Measurements from ENCODE around the gene LGR6. TPM values are rescaled to one million over a fixed set of nuclear protein-coding genes. Genes with fewer than 3 reads are reported as not detected.
A peak's percentile ranks its signal among the peaks of the same experiment; 100 is the strongest.

The LGR6 gene
- total RNA-seq, 1 experiment from 2014 or later = 0.56 TPM

DNA sequence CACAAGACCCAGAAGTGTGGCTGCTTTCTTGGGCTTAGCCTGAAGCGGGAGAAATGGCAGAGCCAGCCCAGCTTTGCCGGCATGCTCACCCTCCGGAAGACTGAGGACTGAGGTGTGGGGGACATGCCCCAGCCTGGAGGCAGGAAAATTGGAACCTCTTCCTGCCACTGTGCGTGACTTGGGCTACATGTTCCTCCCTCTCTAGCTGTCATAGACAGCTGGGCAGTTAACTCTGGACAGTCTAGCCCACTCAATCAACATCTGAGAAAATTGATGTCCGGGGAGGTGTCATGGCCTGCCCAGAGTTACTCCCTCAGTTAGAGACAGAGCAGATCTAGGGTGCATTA lies 88.4 kb downstream of the LGR6 start:
- Mint-ChIP-seq H3K36me3 (ENCODE audit: insufficient read depth, unreplicated experiment) (peaks cover 7% of the 10 kb centered on the region), H3K4me3 (ENCODE audit: unreplicated experiment) (no peak overlapping the region), H3K9me3 (ENCODE audit: unreplicated experiment) (no peaks in the 10 kb centered on the region), H3K27me3 (ENCODE audit: insufficient read depth, unreplicated experiment) (peaks cover under 1% of the 10 kb centered on the region), H3K27ac (ENCODE audit: low read depth, unreplicated experiment) (no peak overlapping the region), H3K4me1 (ENCODE audit: insufficient read depth, unreplicated experiment) (peaks cover 56% of the 10 kb centered on the region)
- DNase-seq (ENCODE audit: unreplicated experiment) = peak; percentile 45
- CTCF ChIA-PET = interaction anchor here (0.5 to 5.7 kb wide), 15 partner anchors 8 to 1111 kb away, joined by 3 to 47 read pairs (median 6); partner anchors contain the start of gene LGR6
- POLR2A ChIA-PET = interaction anchor here (1.0 to 6.3 kb wide), 8 partner anchors 9 to 66 kb away, joined by 3 to 68 read pairs (median 6); partner anchors contain the start of gene UBE2T
- intact Hi-C loops (cut with micrococcal nuclease) = loop anchor here (2.0 kb wide), 1 partner anchor 33 kb away; no protein-coding TSS in a partner anchor
- BruUV-seq (replicated peaks) = no TSS peak
- TF ChIP-seq, protein P1, sequence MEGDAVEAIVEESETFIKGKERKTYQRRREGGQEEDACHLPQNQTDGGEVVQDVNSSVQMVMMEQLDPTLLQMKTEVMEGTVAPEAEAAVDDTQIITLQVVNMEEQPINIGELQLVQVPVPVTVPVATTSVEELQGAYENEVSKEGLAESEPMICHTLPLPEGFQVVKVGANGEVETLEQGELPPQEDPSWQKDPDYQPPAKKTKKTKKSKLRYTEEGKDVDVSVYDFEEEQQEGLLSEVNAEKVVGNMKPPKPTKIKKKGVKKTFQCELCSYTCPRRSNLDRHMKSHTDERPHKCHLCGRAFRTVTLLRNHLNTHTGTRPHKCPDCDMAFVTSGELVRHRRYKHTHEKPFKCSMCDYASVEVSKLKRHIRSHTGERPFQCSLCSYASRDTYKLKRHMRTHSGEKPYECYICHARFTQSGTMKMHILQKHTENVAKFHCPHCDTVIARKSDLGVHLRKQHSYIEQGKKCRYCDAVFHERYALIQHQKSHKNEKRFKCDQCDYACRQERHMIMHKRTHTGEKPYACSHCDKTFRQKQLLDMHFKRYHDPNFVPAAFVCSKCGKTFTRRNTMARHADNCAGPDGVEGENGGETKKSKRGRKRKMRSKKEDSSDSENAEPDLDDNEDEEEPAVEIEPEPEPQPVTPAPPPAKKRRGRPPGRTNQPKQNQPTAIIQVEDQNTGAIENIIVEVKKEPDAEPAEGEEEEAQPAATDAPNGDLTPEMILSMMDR (IDR thresholded peaks at IDR 0.05; ENCODE audit: unreplicated experiment) = no peak

DNA sequence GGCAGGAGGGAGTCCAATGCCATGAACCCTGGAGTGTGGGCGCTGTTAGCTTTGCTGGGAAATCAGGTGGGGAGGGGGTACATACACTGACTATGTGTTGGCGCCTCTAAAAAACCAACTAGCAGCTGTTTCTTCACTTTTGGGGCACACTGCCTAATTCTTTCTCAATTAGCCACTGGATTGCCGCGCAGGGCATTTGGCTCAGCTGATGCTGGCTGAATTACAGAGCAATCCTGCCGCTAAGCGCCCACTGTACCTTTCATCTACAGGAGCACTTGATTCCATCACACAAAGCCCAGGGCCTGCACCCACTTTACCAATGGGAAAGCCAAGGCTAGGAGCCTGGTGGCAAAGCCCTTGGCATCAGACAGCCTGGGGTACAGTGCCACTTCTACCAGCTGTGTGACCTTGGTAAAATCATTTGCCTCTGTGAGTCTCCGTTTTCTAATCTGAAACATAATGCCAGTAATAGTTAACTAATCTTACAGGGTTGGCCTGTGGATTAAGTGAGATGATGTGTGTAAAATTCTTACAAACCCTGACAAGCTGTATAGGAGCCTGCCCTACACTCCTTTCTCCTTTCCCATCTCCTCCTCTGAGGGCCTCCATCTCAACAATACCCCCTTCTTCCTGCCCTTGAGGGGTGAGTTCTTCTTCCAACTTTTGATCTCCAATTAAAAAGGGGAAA lies 89.1 kb downstream of the LGR6 start:
- ChIA-PET POLR2A (interaction anchor here (0.6 to 6.3 kb wide), 25 partner anchors 8 to 399 kb away, joined by 3 to 68 read pairs (median 4); partner anchors contain the start of gene UBE2T), CTCF (interaction anchor here (0.6 to 5.7 kb wide), 13 partner anchors 8 to 397 kb away, joined by 3 to 47 read pairs (median 8); partner anchors contain the start of gene LGR6)
- peaks cover 56% of the 10 kb centered on the region for H3K4me1 Mint-ChIP-seq (ENCODE audit: insufficient read depth, unreplicated experiment)
- peaks cover 8% of the 10 kb centered on the region for H3K27me3 Mint-ChIP-seq (ENCODE audit: insufficient read depth, unreplicated experiment)
- peak; percentile 76 for DNase-seq (ENCODE audit: unreplicated experiment)
- peak overlapping the region; percentile 4 for H3K4me3 Mint-ChIP-seq (ENCODE audit: unreplicated experiment)
- no TSS peak for BruUV-seq (replicated peaks)
- H3K36me3 Mint-ChIP-seq (ENCODE audit: insufficient read depth, unreplicated experiment) = peaks cover 7% of the 10 kb centered on the region
- peak overlapping the region; percentile 82 for H3K27ac Mint-ChIP-seq (ENCODE audit: low read depth, unreplicated experiment)
- intact Hi-C loops (cut with micrococcal nuclease) = loop anchor here (2.0 kb wide), 1 partner anchor 32 kb away; no protein-coding TSS in a partner anchor
- no peaks in the 10 kb centered on the region for H3K9me3 Mint-ChIP-seq (ENCODE audit: unreplicated experiment)
- TF ChIP-seq, protein P1 (IDR thresholded peaks at IDR 0.05; ENCODE audit: unreplicated experiment) = no peak

DNA sequence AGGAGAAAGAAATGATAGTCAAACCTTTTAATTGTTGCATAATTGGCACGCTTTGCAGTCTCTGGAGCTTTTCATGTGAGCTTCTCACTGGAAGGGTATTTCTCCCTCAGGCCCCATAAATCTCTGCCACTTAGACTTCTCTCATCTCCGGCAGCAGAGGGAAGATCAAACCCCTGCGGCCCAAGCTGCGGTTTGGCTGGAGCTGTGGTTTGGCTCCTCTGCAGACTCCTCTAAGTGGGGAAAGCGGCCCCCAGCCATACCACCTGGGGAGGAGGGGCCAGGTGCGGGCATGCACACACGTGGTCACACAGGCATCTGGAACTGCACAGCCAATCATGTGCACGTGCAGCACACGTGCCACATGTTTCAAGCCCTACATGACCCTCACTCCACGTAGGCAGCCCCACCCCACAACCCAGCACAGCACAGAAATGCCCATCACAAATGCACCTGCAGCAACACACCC lies 89.8 kb downstream of the LGR6 start:
- H3K36me3 Mint-ChIP-seq (ENCODE audit: insufficient read depth, unreplicated experiment) = peaks cover 7% of the 10 kb centered on the region
- peak overlapping the region; percentile 82 for H3K27ac Mint-ChIP-seq (ENCODE audit: low read depth, unreplicated experiment)
- H3K4me3 Mint-ChIP-seq (ENCODE audit: unreplicated experiment) = peak overlapping the region; percentile 5
- peaks cover 14% of the 10 kb centered on the region for H3K27me3 Mint-ChIP-seq (ENCODE audit: insufficient read depth, unreplicated experiment)
- TF ChIP-seq, protein P1 (IDR thresholded peaks at IDR 0.05; ENCODE audit: unreplicated experiment) = no peak
- intact Hi-C loops (cut with micrococcal nuclease) = loop anchor here (2.0 kb wide), 1 partner anchor 31 kb away; no protein-coding TSS in a partner anchor
- H3K9me3 Mint-ChIP-seq (ENCODE audit: unreplicated experiment) = no peaks in the 10 kb centered on the region
- H3K4me1 Mint-ChIP-seq (ENCODE audit: insufficient read depth, unreplicated experiment) = peaks cover 56% of the 10 kb centered on the region
- DNase-seq (ENCODE audit: unreplicated experiment) = peak; percentile 100
- BruUV-seq (replicated peaks) = no TSS peak
- ChIA-PET POLR2A (interaction anchor here (0.6 to 6.3 kb wide), 28 partner anchors 8 to 400 kb away, joined by 3 to 68 read pairs (median 4); no protein-coding TSS in a partner anchor), CTCF (interaction anchor here (1.1 to 5.7 kb wide), 9 partner anchors 9 to 95 kb away, joined by 4 to 47 read pairs (median 12); partner anchors contain the start of gene LGR6)

GRCh38 chr1:202283991-202284390 lies 90.4 kb downstream of the LGR6 start:
- intact Hi-C loops (cut with micrococcal nuclease) = loop anchor here (1.0 to 2.0 kb wide), 2 partner anchors 8 to 31 kb away; no protein-coding TSS in a partner anchor
- H3K27me3 Mint-ChIP-seq (ENCODE audit: insufficient read depth, unreplicated experiment) = peaks cover 17% of the 10 kb centered on the region
- BruUV-seq (replicated peaks) = no TSS peak
- peaks cover 7% of the 10 kb centered on the region for H3K36me3 Mint-ChIP-seq (ENCODE audit: insufficient read depth, unreplicated experiment)
- H3K4me3 Mint-ChIP-seq (ENCODE audit: unreplicated experiment) = peak overlapping the region; percentile 5
- peak overlapping the region; percentile 82 for H3K27ac Mint-ChIP-seq (ENCODE audit: low read depth, unreplicated experiment)
- ChIA-PET CTCF (interaction anchor here (0.6 to 5.7 kb wide), 14 partner anchors 8 to 95 kb away, joined by 3 to 47 read pairs (median 4); partner anchors contain the start of gene LGR6), POLR2A (interaction anchor here (0.6 to 6.3 kb wide), 29 partner anchors 7 to 400 kb away, joined by 3 to 68 read pairs (median 4); partner anchors contain the start of gene PPP1R12B)
- DNase-seq (ENCODE audit: unreplicated experiment) = peak; percentile 100
- TF ChIP-seq, protein P1 (IDR thresholded peaks at IDR 0.05; ENCODE audit: unreplicated experiment) = no peak
- no peaks in the 10 kb centered on the region for H3K9me3 Mint-ChIP-seq (ENCODE audit: unreplicated experiment)
- H3K4me1 Mint-ChIP-seq (ENCODE audit: insufficient read depth, unreplicated experiment) = peaks cover 60% of the 10 kb centered on the region

Measured in MCF 10A (cell line).